ENCODE results near the gene CENPX.

CENPX gene

DNA sequence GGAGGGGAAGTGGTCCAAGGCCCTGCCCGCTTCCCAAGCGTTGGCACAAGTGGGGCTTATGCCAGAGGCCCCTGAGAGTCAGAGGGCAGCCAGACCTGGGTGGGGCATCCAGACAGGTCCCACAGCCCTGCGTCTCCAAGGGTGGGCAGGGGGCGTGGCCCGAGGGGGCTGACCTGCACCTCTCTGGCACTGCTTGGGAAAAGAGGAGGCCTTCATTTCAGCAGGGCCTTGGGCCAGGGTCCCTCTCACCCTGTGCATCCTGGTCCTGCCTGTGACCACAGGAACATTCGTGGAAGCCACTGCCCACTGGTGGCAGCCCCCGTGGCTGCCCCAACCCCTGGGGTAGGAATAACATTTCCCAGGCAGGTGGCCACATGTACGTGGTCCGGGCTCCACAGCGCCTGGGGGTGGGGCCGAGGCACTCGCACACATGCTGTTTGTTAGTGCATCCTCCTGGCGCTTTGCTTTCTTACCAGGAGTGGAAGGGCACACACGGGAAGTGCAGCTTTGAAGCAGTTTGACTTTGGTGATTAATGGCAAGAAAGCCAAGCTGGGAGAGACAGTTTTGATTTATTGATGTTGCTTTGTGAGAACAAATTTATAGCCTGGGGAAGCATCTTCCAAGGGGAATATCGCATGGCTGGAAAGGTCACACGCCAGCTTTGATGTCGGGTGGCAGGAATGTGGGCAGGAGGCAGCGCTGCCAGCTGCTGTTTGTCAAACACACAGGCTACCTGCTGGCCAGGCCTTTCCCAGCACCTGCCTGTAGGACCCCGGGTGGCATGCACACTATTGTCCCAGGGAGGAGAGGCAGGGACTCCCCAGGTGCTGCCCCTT lies 4.3 kb downstream of the CENPX start:
- Mint-ChIP-seq H3K27ac (no peak overlapping the region), H3K27me3 (ENCODE audit: low read depth) (no peaks in the 10 kb centered on the region), H3K4me3 (no peak overlapping the region), H3K9me3 (no peaks in the 10 kb centered on the region), H3K4me1 (ENCODE audit: low read depth) (peaks cover 7% of the 10 kb centered on the region), H3K36me3 (ENCODE audit: low read depth) (no peaks in the 10 kb centered on the region)
- no peak for DNase-seq (ENCODE audit: low spot score)

GRCh38 chr17:82017612-82018151 lies 5.0 kb downstream of the CENPX start:
- H3K36me3 Mint-ChIP-seq (ENCODE audit: low read depth), result no peaks in the 10 kb centered on the region
- peaks cover 7% of the 10 kb centered on the region for H3K4me1 Mint-ChIP-seq (ENCODE audit: low read depth)
- no peak overlapping the region for H3K4me3 Mint-ChIP-seq
- no peaks in the 10 kb centered on the region for H3K9me3 Mint-ChIP-seq
- H3K27ac Mint-ChIP-seq, result no peak overlapping the region
- no peak for DNase-seq (ENCODE audit: low spot score)
- H3K27me3 Mint-ChIP-seq (ENCODE audit: low read depth), result no peaks in the 10 kb centered on the region

DNA sequence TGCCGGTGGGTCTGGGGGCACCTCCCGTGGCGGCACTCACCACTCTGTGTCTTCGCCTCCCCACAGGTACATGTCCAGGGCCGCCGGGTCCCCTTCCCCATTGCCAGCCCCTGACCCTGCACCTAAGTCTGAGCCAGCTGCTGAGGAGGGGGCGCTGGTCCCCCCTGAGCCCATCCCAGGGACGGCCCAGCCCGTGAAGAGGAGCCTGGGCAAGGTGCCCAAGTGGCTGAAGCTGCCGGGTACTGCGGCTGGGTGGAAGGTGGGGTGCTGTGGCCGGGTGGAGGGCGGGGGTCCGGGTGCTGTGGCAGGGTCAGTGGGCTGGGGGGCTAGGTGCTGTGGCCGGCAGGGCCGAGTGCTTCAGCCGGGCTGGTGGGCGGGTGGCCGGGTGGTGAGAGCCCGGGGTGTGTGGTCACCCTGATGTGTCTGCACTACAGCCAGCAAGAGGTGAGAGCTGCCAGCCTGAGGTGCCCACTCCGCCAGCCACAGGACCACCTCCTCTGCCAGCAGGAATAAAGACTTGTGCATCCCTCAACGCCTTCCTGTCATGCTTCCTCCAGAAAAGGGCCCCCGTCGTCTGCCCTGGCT lies 5.7 kb downstream of the CENPX start:
- no peak for DNase-seq (ENCODE audit: low spot score)
- H3K4me3 Mint-ChIP-seq, result no peak overlapping the region
- peaks cover 7% of the 10 kb centered on the region for H3K4me1 Mint-ChIP-seq (ENCODE audit: low read depth)
- no peaks in the 10 kb centered on the region for H3K27me3 Mint-ChIP-seq (ENCODE audit: low read depth)
- no peaks in the 10 kb centered on the region for H3K9me3 Mint-ChIP-seq
- H3K27ac Mint-ChIP-seq, result no peak overlapping the region
- H3K36me3 Mint-ChIP-seq (ENCODE audit: low read depth), result no peaks in the 10 kb centered on the region

DNA sequence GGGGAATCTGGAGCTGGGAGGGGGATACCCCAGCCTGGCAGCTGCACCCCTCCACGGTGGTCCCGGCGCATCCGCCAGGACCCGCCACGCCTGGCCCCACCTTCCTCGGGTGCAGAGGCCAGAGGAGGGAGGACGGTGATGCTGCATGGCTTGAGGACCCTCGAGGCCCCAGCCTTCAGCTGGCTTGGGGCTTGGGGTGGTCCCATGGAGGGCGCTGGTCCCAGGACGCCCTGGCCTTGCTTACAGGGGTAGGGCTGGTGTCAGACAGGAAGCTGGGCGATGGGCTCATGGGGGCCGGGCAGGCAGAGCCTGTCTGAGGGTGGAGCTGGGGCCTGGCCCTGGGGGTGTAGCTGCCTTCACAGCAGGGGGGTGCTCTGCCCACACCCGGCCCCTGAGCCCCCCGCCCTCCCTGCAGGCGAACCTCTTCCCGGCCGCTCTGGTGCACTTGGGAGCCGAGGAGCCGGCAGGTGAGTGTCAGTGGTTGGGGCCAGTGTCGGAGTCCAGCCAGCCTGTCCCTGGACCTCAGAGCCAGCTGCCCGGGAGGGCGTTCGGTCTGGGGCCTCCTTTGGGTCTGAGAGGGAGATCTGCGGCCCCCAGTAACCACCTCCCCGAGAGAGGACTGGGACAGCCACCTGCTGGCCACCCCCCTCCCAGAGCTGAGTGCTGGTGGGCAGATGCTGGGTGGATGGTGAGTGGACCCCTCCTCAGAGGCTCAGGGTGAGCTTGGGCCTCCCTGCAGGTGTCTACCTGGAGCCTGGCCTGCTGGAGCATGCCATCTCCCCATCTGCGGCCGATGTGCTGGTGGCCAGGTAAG lies 6.4 kb downstream of the CENPX start:
- no peak overlapping the region for H3K27ac Mint-ChIP-seq
- H3K4me1 Mint-ChIP-seq (ENCODE audit: low read depth), result peaks cover 1% of the 10 kb centered on the region
- no peak for DNase-seq (ENCODE audit: low spot score)
- H3K4me3 Mint-ChIP-seq, result no peak overlapping the region
- H3K27me3 Mint-ChIP-seq (ENCODE audit: low read depth), result no peaks in the 10 kb centered on the region
- no peaks in the 10 kb centered on the region for H3K36me3 Mint-ChIP-seq (ENCODE audit: low read depth)
- no peaks in the 10 kb centered on the region for H3K9me3 Mint-ChIP-seq

DNA sequence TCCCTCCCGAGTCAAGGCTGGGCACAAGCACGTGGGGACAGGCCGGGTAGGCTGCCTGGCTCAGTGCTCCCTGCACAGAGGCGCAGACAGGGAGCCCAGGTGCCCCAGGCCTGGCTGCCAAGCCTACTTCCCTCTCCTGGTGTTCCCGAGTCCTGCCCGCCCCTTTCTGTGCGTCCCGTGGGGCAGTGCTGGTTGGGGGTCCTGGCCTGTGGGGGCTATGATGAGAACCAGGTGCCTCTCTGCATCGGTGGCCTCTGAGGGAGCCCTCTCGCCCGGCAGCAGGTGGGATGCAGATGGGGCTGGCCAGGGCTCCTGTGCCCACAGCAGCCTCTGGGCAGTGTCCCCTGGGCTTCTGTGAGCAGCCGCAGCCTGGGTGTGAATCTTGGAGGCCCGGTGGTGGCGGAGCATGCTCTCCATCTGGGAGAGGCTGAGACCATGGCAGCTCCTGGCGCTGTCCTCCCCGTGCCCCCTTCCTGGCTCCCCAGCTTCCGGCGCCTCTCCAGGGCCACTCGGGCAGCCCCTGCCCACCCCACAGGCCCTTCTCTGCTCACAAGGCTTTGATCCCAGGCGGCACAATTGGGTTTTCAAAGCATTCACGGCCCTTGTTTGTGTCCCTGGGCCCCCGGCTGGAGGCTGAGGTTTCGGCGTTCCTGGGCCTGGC lies 7.2 kb downstream of the CENPX start:
- Mint-ChIP-seq H3K9me3 (no peaks in the 10 kb centered on the region), H3K36me3 (ENCODE audit: low read depth) (no peaks in the 10 kb centered on the region), H3K4me3 (no peak overlapping the region), H3K27me3 (ENCODE audit: low read depth) (no peaks in the 10 kb centered on the region), H3K4me1 (ENCODE audit: low read depth) (no peaks in the 10 kb centered on the region), H3K27ac (no peak overlapping the region)
- DNase-seq (ENCODE audit: low spot score), result no peak

DNA sequence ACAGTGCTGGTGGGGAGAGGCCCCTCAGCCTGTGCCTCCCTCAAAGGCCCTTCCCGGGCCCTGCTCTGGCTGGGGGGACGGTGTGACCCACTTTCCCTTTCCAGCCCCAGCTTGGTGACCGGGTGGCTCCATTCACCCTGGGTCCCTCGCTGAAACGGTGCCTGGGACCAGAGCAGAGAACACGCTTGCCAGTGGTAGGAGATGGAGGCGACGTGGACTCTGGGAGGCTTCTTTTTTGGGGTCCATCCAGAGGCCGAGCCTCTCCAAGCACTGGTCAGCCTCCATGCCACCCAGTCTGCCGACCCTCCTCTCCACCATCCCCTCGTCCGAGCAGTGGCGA lies 7.7 kb downstream of the CENPX start:
- Mint-ChIP-seq H3K4me3 (no peak overlapping the region), H3K9me3 (no peaks in the 10 kb centered on the region), H3K27me3 (ENCODE audit: low read depth) (no peaks in the 10 kb centered on the region), H3K27ac (no peak overlapping the region), H3K36me3 (ENCODE audit: low read depth) (no peaks in the 10 kb centered on the region), H3K4me1 (ENCODE audit: low read depth) (no peaks in the 10 kb centered on the region)
- DNase-seq (ENCODE audit: low spot score), result no peak

- Mint-ChIP-seq H3K36me3 (ENCODE audit: low read depth) (no peaks in the 10 kb centered on the region), H3K4me1 (ENCODE audit: low read depth) (no peaks in the 10 kb centered on the region), H3K27me3 (ENCODE audit: low read depth) (no peaks in the 10 kb centered on the region), H3K4me3 (no peak overlapping the region), H3K27ac (no peak overlapping the region), H3K9me3 (no peaks in the 10 kb centered on the region)
- no peak for DNase-seq (ENCODE audit: low spot score)
These were observed 8.2 kb downstream of the CENPX start for GRCh38 chr17:82014432-82014831.

GRCh38 chr17:82013772-82014321 lies 8.8 kb downstream of the CENPX start:
- Mint-ChIP-seq H3K27me3 (ENCODE audit: low read depth) (no peaks in the 10 kb centered on the region), H3K27ac (no peak overlapping the region), H3K36me3 (ENCODE audit: low read depth) (no peaks in the 10 kb centered on the region), H3K4me1 (ENCODE audit: low read depth) (no peaks in the 10 kb centered on the region), H3K4me3 (no peak overlapping the region), H3K9me3 (no peaks in the 10 kb centered on the region)
- DNase-seq (ENCODE audit: low spot score), result no peak

GRCh38 chr17:82013341-82013740 lies 9.3 kb downstream of the CENPX start:
- Mint-ChIP-seq H3K4me1 (ENCODE audit: low read depth) (no peaks in the 10 kb centered on the region), H3K9me3 (no peaks in the 10 kb centered on the region), H3K36me3 (ENCODE audit: low read depth) (no peaks in the 10 kb centered on the region), H3K27ac (no peak overlapping the region), H3K27me3 (ENCODE audit: low read depth) (no peaks in the 10 kb centered on the region), H3K4me3 (no peak overlapping the region)
- DNase-seq (ENCODE audit: low spot score), result no peak

DNA sequence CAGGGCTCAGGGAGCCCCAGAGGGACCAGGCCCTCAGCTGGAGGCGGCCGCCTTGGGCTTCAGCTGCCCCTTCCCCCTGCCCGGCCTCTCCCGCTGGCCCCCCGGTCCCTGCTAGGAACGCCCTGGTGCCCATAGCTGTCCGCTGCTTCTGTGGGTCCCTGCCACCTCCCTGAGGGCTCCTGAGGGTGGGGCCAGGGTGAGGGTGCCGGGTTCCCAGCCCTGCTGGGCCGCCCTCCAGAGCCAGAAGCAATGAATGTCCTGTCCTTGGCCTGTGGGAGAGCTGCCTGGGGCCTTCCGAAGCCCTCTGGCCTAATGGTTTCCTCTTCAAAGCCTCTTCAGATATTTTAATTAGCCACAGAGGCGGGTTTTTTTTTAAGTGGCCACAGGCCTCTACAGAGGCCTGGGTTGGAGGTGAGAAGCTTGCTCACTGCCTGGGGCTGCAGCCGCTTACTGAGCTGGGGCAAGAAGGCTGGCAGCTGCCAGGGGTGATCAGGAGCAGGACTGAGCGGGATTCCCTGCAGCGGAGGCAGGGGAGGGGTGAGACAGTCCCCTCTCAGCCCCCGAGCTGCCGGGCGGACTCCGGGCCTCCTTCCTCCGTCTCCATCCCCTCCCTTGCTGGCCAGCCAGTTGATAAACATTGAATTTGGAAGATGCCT lies 9.9 kb downstream of the CENPX start:
- no peaks in the 10 kb centered on the region for H3K4me1 Mint-ChIP-seq (ENCODE audit: low read depth)
- H3K4me3 Mint-ChIP-seq, result no peak overlapping the region
- no peaks in the 10 kb centered on the region for H3K27me3 Mint-ChIP-seq (ENCODE audit: low read depth)
- no peak for DNase-seq (ENCODE audit: low spot score)
- H3K9me3 Mint-ChIP-seq, result no peaks in the 10 kb centered on the region
- no peaks in the 10 kb centered on the region for H3K36me3 Mint-ChIP-seq (ENCODE audit: low read depth)
- H3K27ac Mint-ChIP-seq, result no peak overlapping the region

- Mint-ChIP-seq H3K36me3 (ENCODE audit: low read depth) (no peaks in the 10 kb centered on the region), H3K4me3 (no peak overlapping the region), H3K9me3 (no peaks in the 10 kb centered on the region), H3K27ac (no peak overlapping the region), H3K4me1 (ENCODE audit: low read depth) (no peaks in the 10 kb centered on the region), H3K27me3 (ENCODE audit: low read depth) (no peaks in the 10 kb centered on the region)
- no peak for DNase-seq (ENCODE audit: low spot score)
These were observed 10.4 kb downstream of the CENPX start for GRCh38 chr17:82012261-82012639.

GRCh38 chr17:82011617-82012187 lies 11.0 kb downstream of the CENPX start:
- no peaks in the 10 kb centered on the region for H3K27me3 Mint-ChIP-seq (ENCODE audit: low read depth)
- DNase-seq (ENCODE audit: low spot score), result no peak
- no peaks in the 10 kb centered on the region for H3K4me1 Mint-ChIP-seq (ENCODE audit: low read depth)
- no peaks in the 10 kb centered on the region for H3K36me3 Mint-ChIP-seq (ENCODE audit: low read depth)
- no peak overlapping the region for H3K4me3 Mint-ChIP-seq
- H3K27ac Mint-ChIP-seq, result no peak overlapping the region
- no peaks in the 10 kb centered on the region for H3K9me3 Mint-ChIP-seq
